Measurements from ENCODE around the gene AK5. TPM values are rescaled to one million over a fixed set of nuclear protein-coding genes. Genes with fewer than 3 reads are reported as not detected.
"Not testable (repeated sequence)": the region's sequence is repeated elsewhere in the genome, so short reads cannot be mapped to it uniquely, and the experiment has no call there.

The AK5 gene
- total RNA-seq, 2 experiments from 2014 or later, result 7.0 to 9.1 TPM

DNA sequence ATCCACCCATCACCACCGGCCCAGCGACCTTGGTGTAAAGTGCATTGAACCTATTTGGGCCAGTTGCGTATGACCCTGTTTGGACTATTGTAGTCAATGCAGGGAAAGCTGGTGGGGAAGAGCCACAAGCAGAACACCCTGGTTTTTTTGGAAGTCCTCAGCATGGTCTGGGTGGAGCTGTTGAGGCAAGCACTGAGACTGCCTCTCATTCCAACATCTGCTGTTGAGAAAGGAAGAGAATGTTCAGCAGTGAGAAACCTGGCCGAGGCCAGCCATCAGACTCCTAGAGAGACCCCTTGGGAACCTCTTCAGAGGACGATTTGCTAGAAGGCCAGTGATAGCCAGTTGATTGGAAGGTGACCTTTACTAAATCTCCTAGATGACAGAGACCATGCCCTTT is 217.6 kb downstream of the AK5 start:
- Mint-ChIP-seq H3K36me3 (ENCODE audit: low read depth) (peaks cover 13% of the 10 kb centered on the region), H3K27ac (no peak overlapping the region), H3K9me3 (peaks cover 2% of the 10 kb centered on the region), H3K4me3 (no peak overlapping the region), H3K4me1 (ENCODE audit: low read depth) (peaks cover 10% of the 10 kb centered on the region), H3K27me3 (ENCODE audit: low read depth) (no peaks in the 10 kb centered on the region)
- CTCF ChIA-PET, result no interaction called here
- intact Hi-C loops (cut with micrococcal nuclease), result no loop called here
- no peak for DNase-seq

DNA sequence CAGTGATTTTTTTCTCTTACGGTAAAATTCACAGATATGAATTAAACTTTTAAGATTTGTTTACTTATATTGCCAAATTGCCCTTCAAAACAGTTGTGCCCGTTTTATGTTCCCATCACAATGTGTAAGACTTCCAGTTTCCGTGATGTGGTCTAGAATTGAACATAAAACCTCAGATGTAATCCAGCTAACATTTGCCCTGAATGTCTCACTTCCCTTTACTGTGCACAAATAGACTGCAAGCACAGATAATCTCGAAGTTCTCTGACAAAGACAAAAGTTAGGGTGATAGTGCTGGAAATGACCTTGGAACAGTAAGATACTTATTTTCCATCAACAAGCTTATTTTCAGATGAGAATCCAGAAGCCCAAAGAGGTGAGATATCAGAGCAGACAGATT is 223.2 kb downstream of the AK5 start:
- no peak overlapping the region for H3K27ac Mint-ChIP-seq

DNA sequence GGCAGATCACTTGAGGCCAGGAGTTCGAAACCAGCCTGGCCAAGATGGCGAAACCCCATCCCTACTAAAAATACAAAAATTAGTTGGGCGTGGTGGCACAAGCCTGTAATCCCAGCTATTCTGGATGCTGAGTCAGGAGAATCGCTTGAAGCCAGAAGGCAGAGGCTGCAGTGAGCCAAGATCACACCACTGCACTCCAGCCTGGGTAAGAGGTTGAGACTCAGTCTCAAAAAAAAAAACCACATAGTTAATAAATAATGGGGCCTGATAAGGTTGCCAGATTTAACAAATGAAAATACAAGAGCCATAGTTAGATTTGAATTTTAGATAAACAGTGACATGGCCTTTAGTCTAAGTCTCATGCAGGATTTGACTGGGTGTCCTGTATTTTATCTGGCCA is 225.0 kb downstream of the AK5 start:
- intact Hi-C loops (cut with micrococcal nuclease), result no loop called here

More for the DNA sequence above, 223.2 kb downstream of the AK5 start:
- no peaks in the 10 kb centered on the region for H3K9me3 Mint-ChIP-seq
- peaks cover 2% of the 10 kb centered on the region for H3K36me3 Mint-ChIP-seq (ENCODE audit: low read depth)
- no peaks in the 10 kb centered on the region for H3K27me3 Mint-ChIP-seq (ENCODE audit: low read depth)
- intact Hi-C loops (cut with micrococcal nuclease), result no loop called here
- CTCF ChIA-PET, result interaction anchor here (0.7 kb wide), 1 partner anchor 140 kb away, joined by 3 read pairs; no protein-coding TSS in a partner anchor
- no peak for DNase-seq
- peaks cover 7% of the 10 kb centered on the region for H3K4me1 Mint-ChIP-seq (ENCODE audit: low read depth)
- no peak overlapping the region for H3K4me3 Mint-ChIP-seq

DNA sequence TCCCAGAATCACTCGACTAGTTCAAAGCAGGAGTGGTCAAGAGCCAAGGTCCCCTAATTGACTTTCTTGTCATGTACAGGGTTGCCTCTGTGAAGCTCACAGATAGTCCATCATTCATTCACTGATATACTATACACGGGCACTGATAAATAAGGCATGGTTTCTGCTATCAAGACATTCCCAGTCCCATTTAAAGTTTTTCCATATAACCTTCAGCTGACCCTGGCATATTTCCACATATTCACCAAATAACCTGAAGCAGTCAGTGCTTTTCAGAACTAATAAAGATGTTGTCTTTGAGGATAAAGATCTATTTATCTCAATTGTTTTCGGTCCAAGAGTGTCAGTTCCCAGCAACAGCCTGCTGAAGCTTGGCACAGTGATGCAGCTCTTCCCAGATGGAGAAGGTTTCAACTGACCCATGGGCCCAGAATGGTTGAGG is 227.3 kb downstream of the AK5 start:
- no peak overlapping the region for H3K27ac Mint-ChIP-seq
- no peaks in the 10 kb centered on the region for H3K9me3 Mint-ChIP-seq
- H3K27me3 Mint-ChIP-seq (ENCODE audit: low read depth), result no peaks in the 10 kb centered on the region
- CTCF ChIA-PET, result interaction anchor here (0.6 kb wide), 1 partner anchor 194 kb away, joined by 3 read pairs; no protein-coding TSS in a partner anchor
- no peak overlapping the region for H3K4me3 Mint-ChIP-seq
- H3K4me1 Mint-ChIP-seq (ENCODE audit: low read depth), result peaks cover 7% of the 10 kb centered on the region
- intact Hi-C loops (cut with micrococcal nuclease), result no loop called here
- DNase-seq, result no peak
- H3K36me3 Mint-ChIP-seq (ENCODE audit: low read depth), result peaks cover 6% of the 10 kb centered on the region

More for the DNA sequence above, 225.0 kb downstream of the AK5 start:
- no peak for DNase-seq
- Mint-ChIP-seq H3K27me3 (ENCODE audit: low read depth) (no peaks in the 10 kb centered on the region), H3K9me3 (no peaks in the 10 kb centered on the region), H3K4me3 (no peak overlapping the region), H3K4me1 (ENCODE audit: low read depth) (peaks cover 7% of the 10 kb centered on the region), H3K27ac (no peak overlapping the region), H3K36me3 (ENCODE audit: low read depth) (peaks cover 2% of the 10 kb centered on the region)
- CTCF ChIA-PET, result interaction anchor here (0.9 kb wide), 1 partner anchor 28 kb away, joined by 3 read pairs; no protein-coding TSS in a partner anchor

DNA sequence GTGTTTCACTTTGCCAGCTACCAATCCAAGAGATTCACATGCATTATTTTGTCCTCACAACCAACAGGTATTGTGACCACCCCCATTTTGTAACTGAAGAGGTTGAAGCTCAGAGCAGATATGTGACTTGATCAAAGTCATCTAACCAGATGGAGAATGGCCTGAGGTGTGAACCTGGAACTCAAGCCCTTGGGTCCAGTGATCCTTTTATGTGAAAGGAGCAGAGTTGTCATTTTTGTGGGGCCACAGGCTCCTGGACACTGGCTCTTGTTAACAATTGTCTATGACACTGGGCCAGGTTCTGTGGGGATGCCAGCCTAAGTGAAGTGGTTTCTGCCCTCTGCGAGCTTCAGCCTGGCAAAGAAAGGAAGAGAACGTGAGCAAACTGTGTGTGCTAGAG is 228.1 kb downstream of the AK5 start:
- H3K27me3 Mint-ChIP-seq (ENCODE audit: low read depth), result no peaks in the 10 kb centered on the region
- CTCF ChIA-PET, result no interaction called here
- DNase-seq, result no peak
- H3K4me3 Mint-ChIP-seq, result no peak overlapping the region
- peaks cover 4% of the 10 kb centered on the region for H3K4me1 Mint-ChIP-seq (ENCODE audit: low read depth)
- intact Hi-C loops (cut with micrococcal nuclease), result no loop called here
- no peak overlapping the region for H3K27ac Mint-ChIP-seq
- H3K9me3 Mint-ChIP-seq, result no peaks in the 10 kb centered on the region
- peaks cover 6% of the 10 kb centered on the region for H3K36me3 Mint-ChIP-seq (ENCODE audit: low read depth)

DNA sequence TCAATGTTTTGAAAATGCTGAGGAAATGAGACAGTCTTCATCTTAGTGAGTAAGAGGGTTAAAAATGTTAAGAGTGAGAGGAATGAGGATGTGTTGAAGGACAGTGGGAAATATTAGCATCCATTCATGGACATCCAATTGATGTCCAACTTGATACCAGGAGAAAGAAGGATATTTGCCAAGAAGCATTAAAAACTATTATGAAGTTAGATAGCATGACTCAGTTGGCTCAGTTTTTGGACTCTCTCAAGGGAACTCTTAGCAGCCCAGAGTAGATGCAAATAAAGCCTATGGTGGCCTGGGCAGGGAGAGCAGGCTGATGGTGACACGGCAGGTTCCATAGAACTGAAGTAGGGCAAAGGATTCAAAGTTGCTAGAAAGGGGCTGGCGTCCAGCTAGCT is 229.6 kb downstream of the AK5 start:
- CTCF ChIA-PET, result no interaction called here

DNA sequence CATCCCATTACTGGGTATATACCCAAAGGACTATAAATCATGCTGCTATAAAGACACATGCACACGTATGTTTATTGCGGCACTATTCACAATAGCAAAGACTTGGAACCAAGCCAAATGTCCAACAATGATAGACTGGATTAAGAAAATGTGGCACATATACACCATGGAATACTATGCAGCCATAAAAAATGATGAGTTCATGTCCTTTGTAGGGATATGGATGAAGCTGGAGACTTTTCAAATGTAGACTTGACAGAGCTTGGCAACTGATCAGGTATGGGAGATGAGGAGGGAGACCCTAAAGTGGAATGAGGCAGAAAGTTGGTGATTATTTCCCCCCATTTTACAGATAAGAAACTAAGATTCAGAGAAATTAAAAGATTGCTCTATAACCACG is 230.8 kb downstream of the AK5 start:
- DNase-seq; H3K27ac Mint-ChIP-seq; H3K4me3 Mint-ChIP-seq; CTCF ChIA-PET; H3K9me3 Mint-ChIP-seq; H3K27me3 Mint-ChIP-seq (ENCODE audit: low read depth); H3K4me1 Mint-ChIP-seq (ENCODE audit: low read depth); intact Hi-C loops (cut with micrococcal nuclease): not testable (repeated sequence)
- H3K36me3 Mint-ChIP-seq (ENCODE audit: low read depth), result peaks cover 10% of the 10 kb centered on the region

More for the DNA sequence above, 229.6 kb downstream of the AK5 start:
- Mint-ChIP-seq H3K4me1 (ENCODE audit: low read depth) (no peaks in the 10 kb centered on the region), H3K4me3 (no peak overlapping the region), H3K27ac (no peak overlapping the region), H3K36me3 (ENCODE audit: low read depth) (peaks cover 7% of the 10 kb centered on the region), H3K27me3 (ENCODE audit: low read depth) (no peaks in the 10 kb centered on the region), H3K9me3 (no peaks in the 10 kb centered on the region)
- intact Hi-C loops (cut with micrococcal nuclease), result no loop called here
- DNase-seq, result no peak

DNA sequence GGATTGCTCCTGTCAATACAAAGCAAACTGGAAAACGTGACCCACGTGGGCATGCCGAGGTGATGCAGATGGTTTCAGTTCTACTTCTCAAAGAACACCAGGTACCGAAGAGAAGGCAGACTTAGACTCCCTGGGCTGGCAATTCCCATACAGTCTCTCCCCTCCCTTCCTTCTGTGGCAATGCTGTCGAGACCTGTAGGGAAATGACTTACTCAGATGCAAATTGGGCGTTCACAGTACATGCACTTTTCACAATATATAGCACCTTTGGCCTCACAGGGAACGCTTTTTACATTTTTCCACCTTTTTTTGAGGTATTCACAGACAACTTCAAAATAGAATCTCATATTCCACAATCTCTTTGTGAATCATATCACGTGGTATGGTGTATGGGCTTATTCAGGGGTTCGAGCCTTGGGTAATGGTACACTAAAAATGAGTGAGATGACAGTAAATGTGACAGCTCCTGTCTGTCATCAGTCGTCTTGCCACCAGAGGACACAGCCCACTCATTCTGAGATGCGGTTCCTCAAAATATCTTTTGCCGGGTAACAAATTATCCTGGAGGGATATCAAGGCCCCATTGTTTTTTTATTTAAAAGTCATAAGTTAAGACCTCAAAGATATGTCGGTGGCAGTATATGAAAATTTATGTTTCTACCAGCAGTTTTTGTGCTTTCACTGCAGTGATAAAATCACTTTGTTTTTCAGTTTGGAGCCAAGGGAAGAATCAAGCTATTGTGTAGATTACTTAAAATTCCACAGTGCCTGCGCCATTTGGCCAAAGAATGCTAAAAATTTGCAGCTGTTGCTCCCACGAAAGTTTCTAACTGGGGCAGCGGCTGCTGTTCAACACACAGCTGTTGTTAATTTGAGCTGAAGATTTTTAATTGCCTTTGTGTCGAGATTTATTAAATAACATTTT is 232.3 kb downstream of the AK5 start:
- no peaks in the 10 kb centered on the region for H3K4me1 Mint-ChIP-seq (ENCODE audit: low read depth)
- peaks cover 21% of the 10 kb centered on the region for H3K36me3 Mint-ChIP-seq (ENCODE audit: low read depth)
- peaks cover 12% of the 10 kb centered on the region for H3K9me3 Mint-ChIP-seq
- H3K27ac Mint-ChIP-seq, result no peak overlapping the region
- CTCF ChIA-PET, result interaction anchor here (0.6 kb wide), 1 partner anchor 12 kb away, joined by 3 read pairs; no protein-coding TSS in a partner anchor
- H3K27me3 Mint-ChIP-seq (ENCODE audit: low read depth), result no peaks in the 10 kb centered on the region
- H3K4me3 Mint-ChIP-seq, result no peak overlapping the region
- intact Hi-C loops (cut with micrococcal nuclease), result no loop called here
- no peak for DNase-seq

DNA sequence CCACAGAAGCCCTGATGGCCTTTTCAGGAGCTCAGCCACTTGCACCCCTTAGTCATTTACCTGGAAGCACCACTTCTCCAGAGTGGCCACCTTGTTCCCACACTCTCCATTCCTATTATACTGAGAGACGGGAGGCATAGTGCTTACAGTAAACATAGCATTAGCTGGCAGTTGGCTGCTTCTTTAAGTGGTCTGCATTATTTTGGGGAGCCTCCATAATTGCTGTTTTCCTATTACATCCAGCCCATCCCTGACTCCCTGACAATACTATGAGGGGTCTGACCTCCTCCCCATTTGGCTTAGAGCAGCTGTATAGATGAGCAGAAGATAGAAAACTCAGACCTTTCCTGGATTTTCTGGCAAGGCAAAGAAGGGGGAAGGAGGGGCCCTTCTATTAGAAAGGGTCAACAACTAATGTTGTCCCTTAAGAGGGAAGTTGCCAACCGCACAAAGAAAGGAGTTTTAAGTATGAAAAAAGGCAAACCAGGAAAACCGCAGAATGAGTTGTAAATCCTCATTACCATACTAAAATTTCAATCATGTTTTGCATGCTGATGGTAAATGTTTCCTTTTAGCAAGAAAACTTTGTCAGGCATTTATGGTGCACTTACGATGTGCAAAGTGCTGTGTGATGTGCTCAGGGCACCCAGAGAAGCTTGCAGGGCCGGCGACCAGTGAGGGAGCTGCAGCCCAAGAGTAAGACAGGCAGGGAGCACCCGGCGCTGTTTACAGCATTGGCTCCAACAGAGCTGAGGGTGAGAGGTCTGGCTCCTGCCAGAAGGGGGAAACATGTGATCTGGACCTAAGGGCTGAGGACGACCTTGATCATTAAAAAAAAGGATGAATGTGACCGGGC is 233.3 kb downstream of the AK5 start:
- no peak for DNase-seq
- Mint-ChIP-seq H3K27ac (no peak overlapping the region), H3K36me3 (ENCODE audit: low read depth) (peaks cover 25% of the 10 kb centered on the region), H3K27me3 (ENCODE audit: low read depth) (no peaks in the 10 kb centered on the region), H3K9me3 (peaks cover 12% of the 10 kb centered on the region), H3K4me3 (no peak overlapping the region), H3K4me1 (ENCODE audit: low read depth) (no peaks in the 10 kb centered on the region)
- intact Hi-C loops (cut with micrococcal nuclease), result no loop called here
- CTCF ChIA-PET, result interaction anchor here (0.5 kb wide), 1 partner anchor 370 kb away, joined by 3 read pairs; no protein-coding TSS in a partner anchor

DNA sequence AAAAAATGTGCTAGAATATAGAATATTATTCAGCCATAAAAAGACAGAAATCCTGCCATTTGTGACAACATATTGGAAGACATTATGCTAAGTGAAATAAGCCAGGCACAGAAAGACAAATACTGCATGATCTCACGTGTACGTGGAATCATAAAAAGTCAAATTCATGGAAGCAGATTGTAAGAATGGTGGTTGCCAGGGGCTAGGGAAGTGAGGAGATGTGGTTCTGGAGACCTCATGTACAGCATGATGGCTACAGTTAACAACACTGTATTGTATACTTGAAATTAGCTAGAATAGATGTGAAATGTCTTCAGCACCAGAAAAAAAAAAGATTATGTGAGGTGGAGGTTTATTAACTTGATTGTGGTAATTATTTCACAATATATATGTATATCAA is 234.3 kb downstream of the AK5 start:
- CTCF ChIA-PET, result interaction anchor here (0.6 kb wide), 1 partner anchor 54 kb away, joined by 3 read pairs; no protein-coding TSS in a partner anchor
- Mint-ChIP-seq H3K4me1 (ENCODE audit: low read depth) (no peaks in the 10 kb centered on the region), H3K27ac (no peak overlapping the region), H3K4me3 (no peak overlapping the region), H3K27me3 (ENCODE audit: low read depth) (no peaks in the 10 kb centered on the region), H3K9me3 (peaks cover 12% of the 10 kb centered on the region), H3K36me3 (ENCODE audit: low read depth) (peaks cover 30% of the 10 kb centered on the region)
- no peak for DNase-seq
- intact Hi-C loops (cut with micrococcal nuclease), result no loop called here

DNA sequence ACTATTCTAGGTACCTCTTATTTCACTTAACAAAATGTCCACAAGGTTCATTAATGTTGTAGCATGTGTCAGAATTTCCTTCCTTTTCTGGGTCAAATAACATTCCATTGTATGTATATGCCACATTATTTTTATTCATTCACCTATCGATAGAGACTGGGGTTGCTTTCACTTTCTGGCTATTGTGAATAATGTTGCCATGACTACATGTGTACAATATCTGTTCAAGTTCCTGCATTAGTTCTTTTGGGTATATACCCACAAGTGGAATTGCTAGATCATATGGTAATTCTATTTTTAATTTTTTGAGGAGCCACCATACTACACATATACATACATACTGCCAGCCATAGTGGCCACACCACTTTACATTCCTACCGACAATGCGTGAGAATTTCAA is 242.2 kb downstream of the AK5 start:
- CTCF ChIA-PET, result no interaction called here
- intact Hi-C loops (cut with micrococcal nuclease), result no loop called here
- H3K36me3 Mint-ChIP-seq (ENCODE audit: low read depth), result peaks cover 44% of the 10 kb centered on the region
- H3K4me1 Mint-ChIP-seq (ENCODE audit: low read depth), result peaks cover 8% of the 10 kb centered on the region
- no peak overlapping the region for H3K27ac Mint-ChIP-seq
- DNase-seq, result no peak
- H3K9me3 Mint-ChIP-seq, result peaks cover 5% of the 10 kb centered on the region
- no peak overlapping the region for H3K4me3 Mint-ChIP-seq
- no peaks in the 10 kb centered on the region for H3K27me3 Mint-ChIP-seq (ENCODE audit: low read depth)

DNA sequence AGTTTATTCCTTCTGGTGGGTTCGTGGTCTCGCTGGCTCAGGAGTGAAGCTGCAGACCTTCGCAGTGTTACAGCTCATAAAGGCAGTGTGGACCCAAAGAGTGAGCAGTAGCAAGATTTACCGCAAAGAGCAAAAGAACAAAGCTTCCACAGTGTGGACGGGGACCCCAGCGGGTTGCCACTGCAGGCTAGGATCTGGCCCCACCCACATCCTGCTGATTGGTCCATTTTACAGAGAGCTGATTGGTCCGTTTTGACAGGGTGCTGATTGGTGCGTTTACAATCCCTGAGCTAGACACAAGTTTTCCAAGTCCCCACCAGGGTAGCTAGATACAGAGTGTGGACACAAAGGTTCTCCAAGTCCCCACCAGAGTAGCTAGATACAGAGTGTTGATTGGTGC is 249.3 kb downstream of the AK5 start:
- H3K27ac Mint-ChIP-seq; H3K4me3 Mint-ChIP-seq; H3K27me3 Mint-ChIP-seq (ENCODE audit: low read depth); H3K36me3 Mint-ChIP-seq (ENCODE audit: low read depth); H3K9me3 Mint-ChIP-seq; DNase-seq: not testable (repeated sequence)
- H3K4me1 Mint-ChIP-seq (ENCODE audit: low read depth), result peaks cover 11% of the 10 kb centered on the region
- CTCF ChIA-PET, result interaction anchor here (0.6 to 0.7 kb wide), 3 partner anchors 115 to 223 kb away, joined by 3 read pairs; no protein-coding TSS in a partner anchor
- intact Hi-C loops (cut with micrococcal nuclease), result loop anchor here (5.0 to 10.0 kb wide), 3 partner anchors 136 to 371 kb away; no protein-coding TSS in a partner anchor
